HG02840 (cell line): ENCODE measurements around the gene N4BP2.
A peak's percentile ranks its signal among the peaks of the same experiment; 100 is the strongest.

Source experiments
- ATAC-seq: cut with Tn5 transposase; IDR thresholded peaks from one replicate; pipeline ENCODE4 v1.9.1; 2021; ENCODE audit warnings: mild to moderate bottlenecking, moderate library complexity, moderate number of reproducible peaks; ENCODE audit not compliant: unreplicated experiment, low FRiP score

Gene N4BP2

GRCh38 chr4:40149960-40150385 is 93.3 kb downstream of the N4BP2 start:
- ATAC-seq = no peak

DNA sequence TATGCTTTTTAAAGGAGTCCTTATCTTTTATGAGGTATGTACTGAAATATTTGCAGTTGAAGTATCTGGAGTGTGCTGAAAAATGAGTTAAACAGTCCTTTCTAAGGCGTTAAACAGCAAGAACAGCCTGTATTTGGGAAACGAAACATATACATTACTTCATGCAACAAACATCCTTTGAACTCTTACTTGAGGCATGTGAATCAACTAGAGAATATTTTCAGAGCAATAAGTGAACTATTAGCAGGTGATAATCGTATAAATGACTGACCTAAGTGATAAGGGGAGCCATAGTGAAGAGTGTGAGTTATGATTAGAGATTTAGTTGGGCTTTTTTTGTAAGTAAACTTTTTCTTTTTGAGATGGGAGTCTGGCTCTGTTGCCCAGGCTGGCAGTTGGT is 94.3 kb downstream of the N4BP2 start:
- no peak for ATAC-seq

GRCh38 chr4:40152637-40153036 is 96.0 kb downstream of the N4BP2 start:
- ATAC-seq = no peak

DNA sequence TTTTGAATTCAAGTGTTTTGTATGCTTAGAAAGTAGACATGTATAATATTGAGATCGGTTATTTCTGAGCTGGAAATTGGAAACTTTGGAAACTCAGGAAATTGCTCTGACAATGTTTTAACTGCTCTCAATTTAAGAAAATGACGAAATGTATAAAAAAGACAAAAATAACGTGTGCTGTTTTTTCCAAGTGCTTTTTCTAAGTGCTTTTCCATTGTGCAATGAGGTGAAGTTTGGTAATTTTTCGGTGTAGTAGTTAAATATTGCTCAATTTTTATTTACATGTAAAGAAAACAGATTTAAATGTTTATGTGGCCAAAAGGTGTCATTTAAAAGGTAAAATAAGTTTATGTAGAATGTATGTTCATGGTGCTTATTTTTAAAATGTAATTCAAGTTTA is 100.8 kb downstream of the N4BP2 start:
- no peak for ATAC-seq

- ATAC-seq = no peak
Observed at GRCh38 chr4:40160258-40160657, 103.6 kb downstream of the N4BP2 start.

- no peak for ATAC-seq
Observed at GRCh38 chr4:40164459-40164858, 107.8 kb downstream of the N4BP2 start.

DNA sequence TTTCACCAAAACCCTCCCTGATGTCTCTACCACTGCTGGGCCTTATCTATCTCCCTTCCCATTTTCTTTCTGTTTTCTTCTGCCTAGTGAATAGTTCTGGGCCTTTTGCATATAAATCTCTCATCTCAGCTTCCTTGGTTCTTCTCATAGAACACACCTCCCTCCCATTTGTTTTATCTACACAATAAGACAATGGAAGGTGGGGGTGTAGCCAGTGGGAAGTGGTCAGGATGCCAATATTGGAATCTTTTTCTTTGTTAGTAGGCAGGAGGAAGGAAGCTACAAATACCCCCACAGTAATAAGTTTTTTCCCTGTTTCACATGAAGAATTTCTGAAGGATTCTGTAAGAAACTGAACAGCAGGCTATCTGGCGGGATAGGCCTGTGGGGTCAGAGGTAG is 109.3 kb downstream of the N4BP2 start:
- ATAC-seq = no peak

- no peak for ATAC-seq
Observed at GRCh38 chr4:40168070-40168469, 111.4 kb downstream of the N4BP2 start.

DNA sequence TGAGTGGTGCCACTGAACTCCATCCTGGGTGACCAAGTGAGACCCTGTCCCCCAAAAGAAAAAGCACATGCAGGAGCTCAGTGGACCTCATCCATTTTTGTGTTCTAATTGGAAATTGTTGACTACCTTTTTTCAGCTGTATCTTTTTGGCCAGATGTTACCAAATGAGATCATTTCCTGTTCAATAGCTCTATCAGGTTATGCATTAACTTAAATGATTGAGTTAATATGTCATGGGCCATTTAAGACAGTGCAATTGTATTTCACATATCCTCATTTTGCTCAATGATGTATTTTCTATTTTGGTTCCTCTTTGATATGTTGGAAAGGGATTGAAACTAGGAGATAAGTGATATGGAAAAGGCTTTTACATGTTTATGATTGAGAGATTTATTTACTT is 113.9 kb downstream of the N4BP2 start:
- ATAC-seq = peak; percentile 77

GRCh38 chr4:40173470-40173875 is 116.8 kb downstream of the N4BP2 start:
- ATAC-seq = no peak

GRCh38 chr4:40176602-40177001 is 120.0 kb downstream of the N4BP2 start:
- no peak for ATAC-seq

GRCh38 chr4:40177591-40177990 is 120.9 kb downstream of the N4BP2 start:
- no peak for ATAC-seq

- no peak for ATAC-seq
Observed at GRCh38 chr4:40178672-40179071, 122.0 kb downstream of the N4BP2 start.

DNA sequence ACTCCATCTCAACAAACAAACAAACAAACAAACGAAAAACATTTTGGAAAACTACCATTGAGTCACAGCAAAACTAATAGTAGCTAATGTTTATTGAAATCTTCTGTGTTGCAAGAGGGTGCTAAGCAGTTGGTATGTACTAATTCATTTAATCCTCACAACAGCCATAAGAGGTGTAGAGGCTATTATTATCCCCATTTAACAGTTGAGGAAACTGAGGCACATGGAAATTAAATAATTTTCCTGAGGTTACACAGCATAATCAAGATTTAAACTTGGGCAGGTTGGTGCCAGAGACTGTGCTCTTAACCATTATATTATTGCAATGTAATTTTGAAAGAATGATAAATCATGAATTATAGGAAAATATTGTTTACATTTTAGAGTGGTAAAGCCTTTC is 122.7 kb downstream of the N4BP2 start:
- no peak for ATAC-seq

DNA sequence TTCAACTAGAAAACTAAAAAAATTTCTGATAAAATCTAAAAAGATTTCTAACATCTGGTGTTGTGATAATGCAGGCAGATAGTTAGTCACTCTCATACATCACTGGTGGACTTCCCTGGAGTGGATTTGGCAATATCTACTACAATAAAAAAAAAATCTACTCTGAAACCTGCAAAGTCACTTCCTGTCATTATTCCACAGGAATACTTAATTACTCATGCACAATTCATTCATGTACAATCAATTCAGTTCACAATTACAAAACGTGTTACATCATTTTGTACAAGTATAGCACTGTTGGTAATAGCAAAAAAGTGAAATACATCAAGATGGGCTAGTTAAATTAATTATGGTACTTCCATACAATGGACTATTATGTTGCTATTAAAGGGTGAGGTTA is 123.7 kb downstream of the N4BP2 start:
- no peak for ATAC-seq

DNA sequence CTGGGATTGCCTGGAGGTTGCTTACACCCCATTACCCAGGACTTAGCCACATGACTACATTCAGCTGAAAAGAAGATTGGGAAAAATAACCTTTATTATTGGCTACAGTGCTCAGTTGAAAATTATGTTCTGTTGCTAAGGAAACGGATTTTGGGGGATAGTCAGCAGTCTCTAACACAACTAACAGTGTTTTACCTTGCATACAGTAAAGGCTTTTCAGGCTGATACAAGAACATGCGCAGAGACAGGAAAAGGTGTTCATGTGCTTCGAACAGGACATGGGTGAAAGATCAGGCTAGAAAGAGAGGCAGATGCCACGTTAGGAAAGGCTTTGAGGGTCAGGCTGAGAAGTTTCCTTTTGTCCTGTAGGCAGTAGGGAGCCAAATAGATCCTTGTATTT is 125.4 kb downstream of the N4BP2 start:
- ATAC-seq = no peak

GRCh38 chr4:40182954-40183353 is 126.3 kb downstream of the N4BP2 start:
- no peak for ATAC-seq

DNA sequence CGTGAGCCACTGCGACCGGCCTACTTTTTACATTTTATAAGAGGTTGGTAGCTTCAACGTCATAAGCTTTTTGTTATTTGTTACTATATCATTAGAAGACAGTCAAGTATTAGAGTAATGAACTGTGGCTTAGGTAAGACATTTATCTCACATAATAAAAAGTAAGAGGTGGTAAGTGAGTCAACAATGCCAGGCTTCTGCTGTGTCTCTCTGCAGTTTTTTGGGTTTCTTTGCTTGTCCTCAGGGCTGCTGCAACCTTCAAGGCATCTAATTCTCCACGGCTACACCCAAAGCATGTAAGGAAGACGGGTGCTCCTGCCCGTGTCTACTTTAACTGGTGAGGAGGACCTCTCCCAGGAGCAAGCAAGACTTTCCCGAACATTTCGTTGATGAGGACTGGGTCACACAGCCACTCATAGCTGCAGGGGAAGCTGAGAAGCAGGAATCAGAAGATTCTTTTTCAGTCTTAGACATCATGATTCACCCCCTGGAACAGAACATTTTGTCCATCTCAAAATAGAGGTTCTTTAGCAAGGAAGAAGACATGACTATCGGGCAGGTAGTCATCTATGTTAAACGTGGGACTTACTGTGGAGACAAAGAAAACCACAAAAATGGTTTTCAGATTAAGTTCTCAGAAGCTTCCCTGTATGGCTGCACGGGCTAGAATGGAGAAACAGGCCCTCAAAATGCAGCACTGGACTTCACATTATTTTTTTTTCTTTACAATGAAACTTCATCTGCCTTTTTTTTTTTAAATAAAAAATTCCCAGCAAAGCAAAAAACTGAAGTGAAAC is 127.2 kb downstream of the N4BP2 start:
- no peak for ATAC-seq

GRCh38 chr4:40185830-40186664 is 129.4 kb downstream of the N4BP2 start:
- ATAC-seq = no peak

DNA sequence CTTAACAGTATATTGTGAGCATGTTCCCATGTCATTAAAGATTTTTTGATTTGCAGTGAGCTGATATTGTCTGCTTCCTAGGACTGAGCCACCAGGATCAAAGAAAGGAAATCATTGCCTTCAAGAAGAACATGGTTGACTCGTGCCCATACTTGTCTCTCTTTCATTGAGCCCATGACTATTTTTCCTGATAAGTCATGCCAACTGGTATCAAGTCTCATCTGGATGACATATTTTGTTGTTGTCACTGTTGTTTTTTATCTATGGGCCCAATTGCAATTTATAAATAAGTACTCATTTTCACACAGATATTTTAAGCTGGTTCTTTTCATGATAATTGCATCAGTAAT is 130.0 kb downstream of the N4BP2 start:
- ATAC-seq = no peak

GRCh38 chr4:40187386-40187906 is 130.8 kb downstream of the N4BP2 start:
- no peak for ATAC-seq

- no peak for ATAC-seq
Observed at GRCh38 chr4:40190019-40190418, 133.4 kb downstream of the N4BP2 start.
